Neural crest cell (in vitro differentiated cells): ENCODE data around the gene SYK. TPM values are rescaled to one million over a fixed set of nuclear protein-coding genes. Genes with fewer than 3 reads are reported as not detected.

Experiments used
- DNase-seq: peaks from one replicate; pipeline ENCODE4 v3.0.0; 2021; ENCODE audit warnings: low read depth, mixed read lengths, low spot score
- H3K27ac Mint-ChIP-seq: one replicate; pipeline ENCODE4 v1.8.0; 2021; ENCODE audit warnings: mild to moderate bottlenecking, mixed read lengths; ENCODE audit not compliant: unreplicated experiment
- H3K27me3 Mint-ChIP-seq: 2 replicates; pipeline ENCODE4 v1.8.0; 2021; ENCODE audit warnings: low read depth, mild to moderate bottlenecking, mixed read lengths
- H3K36me3 Mint-ChIP-seq: 2 replicates; pipeline ENCODE4 v1.8.0; 2021; ENCODE audit warnings: low read depth, mild to moderate bottlenecking, mixed read lengths
- H3K4me1 Mint-ChIP-seq: 2 replicates; pipeline ENCODE4 v1.8.0; 2021; ENCODE audit warnings: mixed read lengths
- H3K4me3 Mint-ChIP-seq: one replicate; pipeline ENCODE4 v1.8.0; 2021; ENCODE audit warnings: mild to moderate bottlenecking, mixed read lengths
- H3K9me3 Mint-ChIP-seq: 2 replicates; pipeline ENCODE4 v1.8.0; 2021; ENCODE audit warnings: mixed read lengths
- CTCF ChIP-seq: fragments of 200-600 bp; sonication (generic); conservative IDR thresholded peaks from 2 replicates; pipeline ENCODE4 v1.5.0; 2021; ENCODE audit warnings: antibody characterized with exemption, mild to moderate bottlenecking
- total RNA-seq: library from RNA; stranded (reverse); gene quantifications from 2 replicates; pipeline ENCODE4 v1.2.1, GENCODE V29; 2021

SYK gene
- total RNA-seq, 1 donor from 2014 or later, result 0.98 TPM

GRCh38 chr9:90774682-90775081, 26.9 kb upstream of the SYK start:
- H3K4me3 Mint-ChIP-seq, result no peak overlapping the region
- H3K27me3 Mint-ChIP-seq, result no peaks in the 10 kb centered on the region
- H3K4me1 Mint-ChIP-seq, result peaks cover 8% of the 10 kb centered on the region
- peaks cover 5% of the 10 kb centered on the region for H3K36me3 Mint-ChIP-seq
- no peak for TF ChIP-seq CTCF
- DNase-seq, result no peak
- peaks cover 17% of the 10 kb centered on the region for H3K9me3 Mint-ChIP-seq
- H3K27ac Mint-ChIP-seq, result no peak overlapping the region

- Mint-ChIP-seq H3K4me3 (no peak overlapping the region), H3K27me3 (no peaks in the 10 kb centered on the region), H3K36me3 (peaks cover 3% of the 10 kb centered on the region), H3K9me3 (peaks cover 11% of the 10 kb centered on the region), H3K27ac (no peak overlapping the region), H3K4me1 (peaks cover 8% of the 10 kb centered on the region)
- TF ChIP-seq CTCF, result no peak
- DNase-seq, result no peak
Observed at GRCh38 chr9:90775657-90776056, 26.0 kb upstream of the SYK start.

GRCh38 chr9:90778746-90779145, 22.9 kb upstream of the SYK start:
- Mint-ChIP-seq H3K9me3 (peaks cover 6% of the 10 kb centered on the region), H3K27ac (no peak overlapping the region), H3K4me3 (no peak overlapping the region), H3K36me3 (peaks cover 3% of the 10 kb centered on the region), H3K27me3 (no peaks in the 10 kb centered on the region), H3K4me1 (peaks cover 15% of the 10 kb centered on the region)
- DNase-seq, result no peak
- TF ChIP-seq CTCF, result no peak

GRCh38 chr9:90783552-90783951, 18.1 kb upstream of the SYK start:
- no peak for TF ChIP-seq CTCF
- Mint-ChIP-seq H3K36me3 (peaks cover 3% of the 10 kb centered on the region), H3K27ac (no peak overlapping the region), H3K9me3 (peaks cover 5% of the 10 kb centered on the region), H3K4me1 (peaks cover 13% of the 10 kb centered on the region), H3K4me3 (no peak overlapping the region), H3K27me3 (no peaks in the 10 kb centered on the region)
- no peak for DNase-seq

- Mint-ChIP-seq H3K9me3 (peaks cover under 1% of the 10 kb centered on the region), H3K27me3 (no peaks in the 10 kb centered on the region), H3K27ac (no peak overlapping the region), H3K4me3 (no peak overlapping the region), H3K36me3 (no peaks in the 10 kb centered on the region), H3K4me1 (peaks cover 9% of the 10 kb centered on the region)
- TF ChIP-seq CTCF, result no peak
- no peak for DNase-seq
Observed at GRCh38 chr9:90783964-90784363, 17.7 kb upstream of the SYK start.
